GM19193 (cell line): ENCODE results near the gene BAHCC1.

Source experiments
- POLR2A ChIP-seq: IDR thresholded peaks from 4 replicates; pipeline ENCODE4 v1.6.1; 2011; ENCODE audit not compliant: insufficient read depth, insufficient read length; ENCODE audit errors: extremely low read depth

BAHCC1 gene

GRCh38 chr17:81481073-81481799 is 86.0 kb downstream of the BAHCC1 start:
- TF ChIP-seq POLR2A: no peak

DNA sequence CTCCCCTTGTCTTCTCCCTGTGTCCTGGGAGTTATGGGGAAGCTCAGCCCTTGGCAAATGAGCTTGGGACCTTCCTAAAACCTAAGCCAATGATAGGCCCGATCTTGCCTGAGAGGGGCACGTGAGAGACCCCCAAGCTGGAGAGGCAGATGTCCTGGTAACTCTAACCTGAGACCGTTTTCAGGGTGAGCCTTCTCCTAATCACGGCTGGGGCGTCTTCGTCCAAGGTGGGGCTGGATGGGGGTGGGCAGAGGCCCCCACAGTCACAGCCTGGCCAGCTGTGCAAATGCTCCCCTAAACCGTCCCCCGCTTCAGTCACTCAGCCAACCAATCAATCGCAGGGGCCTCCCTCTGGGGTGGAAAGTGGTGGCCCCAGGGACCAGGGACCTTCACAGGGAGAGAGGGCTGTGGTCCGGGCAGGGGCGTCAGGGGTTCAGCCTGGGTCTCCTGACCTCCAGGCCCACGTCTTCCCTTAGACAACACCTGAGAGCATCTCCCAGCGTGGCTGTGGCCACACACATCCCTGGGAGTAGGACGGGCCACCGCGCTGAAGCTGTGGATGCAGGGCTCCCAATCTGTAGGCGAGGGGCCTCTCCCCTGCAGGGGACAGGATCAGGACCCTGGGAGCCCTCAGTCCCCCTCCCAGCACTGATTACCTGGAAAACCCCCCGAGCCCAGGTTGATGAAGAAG is 86.7 kb downstream of the BAHCC1 start:
- no peak for TF ChIP-seq POLR2A

DNA sequence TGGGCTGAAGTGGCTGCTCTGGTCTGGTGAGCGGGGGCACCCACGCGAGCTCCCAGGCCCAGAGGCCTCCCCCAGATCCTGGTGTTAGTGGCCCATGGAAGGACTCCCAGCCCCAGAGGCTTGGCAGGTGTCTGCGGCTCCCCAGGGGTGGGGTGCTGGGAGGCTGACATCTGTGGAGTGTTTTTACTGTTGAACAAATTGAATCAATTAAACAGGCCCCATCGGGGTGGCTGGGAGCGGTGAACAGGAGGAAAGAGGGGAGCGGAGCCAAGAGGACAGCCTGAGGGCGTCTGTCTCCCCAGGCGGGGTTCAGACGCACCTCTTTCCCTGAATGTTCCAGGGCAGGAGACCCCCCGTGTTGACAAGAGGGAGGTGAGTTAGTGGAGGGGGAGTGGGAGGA is 87.4 kb downstream of the BAHCC1 start:
- TF ChIP-seq POLR2A: no peak

DNA sequence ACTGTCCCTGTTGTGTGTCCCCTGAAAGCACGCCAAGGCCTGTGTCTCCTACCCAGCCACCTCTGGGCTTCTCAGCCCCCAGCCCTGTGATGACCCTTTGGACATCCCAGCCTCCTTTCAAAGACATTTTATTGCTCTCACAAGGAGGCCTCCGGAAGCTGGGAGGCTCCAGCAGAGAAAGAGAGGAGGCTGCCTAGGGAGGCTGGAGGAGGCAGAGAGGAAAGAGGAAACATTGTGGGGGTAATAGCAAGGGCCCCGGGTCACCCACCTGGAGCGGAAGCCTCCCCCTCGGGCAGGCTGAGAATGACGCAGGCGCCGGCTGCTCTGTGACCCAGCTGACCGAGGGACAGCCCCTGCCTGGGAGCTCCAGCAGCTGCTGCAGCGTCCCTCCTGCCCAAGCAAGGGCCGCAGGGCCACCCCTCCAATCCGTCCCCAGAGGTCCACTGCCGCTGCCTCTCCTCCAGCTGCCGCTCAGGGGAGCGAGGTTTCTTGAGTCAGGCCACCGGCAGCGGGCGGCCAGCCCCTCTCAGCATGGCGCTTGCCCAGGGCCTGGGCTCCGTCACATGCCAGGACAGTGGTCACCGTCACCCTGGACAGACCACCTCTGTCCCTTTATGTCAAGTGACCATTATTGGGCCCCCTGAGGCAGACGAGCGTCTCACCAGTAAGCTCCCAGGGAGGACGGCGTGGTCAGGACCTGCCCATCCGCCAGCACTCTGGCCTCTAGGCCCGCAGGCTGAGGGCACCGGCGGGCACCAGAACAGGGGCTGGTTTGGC is 88.0 kb downstream of the BAHCC1 start:
- no peak for TF ChIP-seq POLR2A

- no peak for TF ChIP-seq POLR2A
Observed at GRCh38 chr17:81483862-81484194, 88.6 kb downstream of the BAHCC1 start.

DNA sequence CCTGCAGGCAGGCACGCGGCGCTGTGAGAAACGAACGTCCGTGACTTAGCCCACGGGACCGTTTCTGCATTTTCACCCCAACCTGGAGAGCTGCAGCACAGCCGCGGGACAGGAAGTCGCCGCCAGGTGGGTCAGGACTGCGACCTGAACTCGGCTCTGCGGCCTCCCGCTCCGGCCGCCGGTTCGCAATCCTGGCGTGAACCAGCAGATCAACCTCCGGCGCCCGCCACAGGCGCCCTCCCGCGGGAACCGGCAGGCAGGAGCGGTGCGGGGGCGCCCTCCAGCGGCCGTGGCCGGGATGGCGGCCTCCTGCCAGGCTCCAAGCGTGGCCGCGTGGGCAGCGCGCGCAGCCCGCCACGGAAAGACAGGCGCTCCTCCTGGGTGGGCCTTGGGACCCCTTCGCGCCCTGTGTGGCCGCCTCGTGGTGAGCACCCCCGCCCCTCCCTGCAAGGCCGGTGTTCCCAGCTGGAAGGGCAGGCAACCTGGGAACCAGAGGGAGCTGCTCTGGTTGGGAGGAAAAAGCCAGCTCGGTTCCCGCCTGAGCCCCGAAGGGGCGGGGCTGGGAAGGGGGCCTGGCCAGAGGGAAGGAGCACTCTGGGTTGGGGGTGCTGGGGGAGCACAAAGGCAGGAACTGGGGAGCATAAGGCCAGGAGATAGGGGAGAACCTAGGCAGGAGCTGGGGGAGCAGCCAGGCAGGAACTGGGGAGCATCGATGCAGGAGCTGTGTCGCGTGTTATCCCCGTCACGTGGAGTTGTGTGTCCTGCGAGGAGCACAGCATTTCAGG is 89.1 kb downstream of the BAHCC1 start:
- no peak for TF ChIP-seq POLR2A

DNA sequence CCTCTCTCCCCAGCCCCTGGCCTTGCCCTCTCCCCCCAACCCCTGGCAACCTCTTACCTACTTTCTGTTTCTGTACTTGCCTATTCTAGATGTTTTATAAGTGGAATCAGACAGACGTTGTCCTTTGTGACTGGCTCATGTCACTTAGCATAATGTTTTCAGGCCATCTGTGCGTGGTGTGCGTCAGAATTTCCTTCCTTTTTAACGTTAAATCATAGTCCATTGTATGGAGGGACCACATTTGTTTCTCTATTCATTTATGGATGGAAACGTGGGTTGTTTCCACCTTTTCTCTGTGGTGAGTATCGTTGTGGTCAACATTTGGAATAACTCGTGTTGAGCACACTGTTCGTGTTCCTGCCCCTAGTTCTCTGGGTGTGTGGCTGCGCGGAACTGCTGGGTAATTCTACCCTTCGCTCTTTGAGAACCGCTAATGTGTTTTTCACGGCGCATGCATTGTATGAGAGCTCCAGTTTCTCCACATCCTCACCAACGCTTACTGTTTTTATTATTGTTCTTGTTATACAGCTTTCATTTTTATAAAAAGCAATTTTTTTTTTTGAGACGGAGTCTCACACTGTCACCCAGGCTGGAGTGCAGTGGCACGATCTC is 91.0 kb downstream of the BAHCC1 start:
- TF ChIP-seq POLR2A: no peak

DNA sequence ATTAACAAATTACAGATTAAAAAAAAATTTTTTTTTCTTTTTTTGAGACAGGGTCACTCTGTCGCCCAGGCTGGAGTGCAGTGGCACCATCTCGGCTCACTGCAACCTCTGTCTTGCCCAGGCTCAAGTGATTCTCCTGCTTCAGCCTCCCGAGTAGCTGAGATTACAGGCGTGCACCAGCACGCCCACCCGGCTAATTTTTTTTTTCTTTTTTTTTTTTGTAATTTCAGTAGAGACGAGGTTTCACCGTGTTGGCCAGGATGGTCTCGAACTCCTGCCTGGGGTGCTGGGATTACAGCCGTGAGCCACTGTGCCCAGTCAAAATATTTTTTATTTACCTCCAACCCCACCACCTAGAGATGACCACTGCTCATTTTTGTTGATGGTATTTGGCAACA is 91.8 kb downstream of the BAHCC1 start:
- no peak for TF ChIP-seq POLR2A

DNA sequence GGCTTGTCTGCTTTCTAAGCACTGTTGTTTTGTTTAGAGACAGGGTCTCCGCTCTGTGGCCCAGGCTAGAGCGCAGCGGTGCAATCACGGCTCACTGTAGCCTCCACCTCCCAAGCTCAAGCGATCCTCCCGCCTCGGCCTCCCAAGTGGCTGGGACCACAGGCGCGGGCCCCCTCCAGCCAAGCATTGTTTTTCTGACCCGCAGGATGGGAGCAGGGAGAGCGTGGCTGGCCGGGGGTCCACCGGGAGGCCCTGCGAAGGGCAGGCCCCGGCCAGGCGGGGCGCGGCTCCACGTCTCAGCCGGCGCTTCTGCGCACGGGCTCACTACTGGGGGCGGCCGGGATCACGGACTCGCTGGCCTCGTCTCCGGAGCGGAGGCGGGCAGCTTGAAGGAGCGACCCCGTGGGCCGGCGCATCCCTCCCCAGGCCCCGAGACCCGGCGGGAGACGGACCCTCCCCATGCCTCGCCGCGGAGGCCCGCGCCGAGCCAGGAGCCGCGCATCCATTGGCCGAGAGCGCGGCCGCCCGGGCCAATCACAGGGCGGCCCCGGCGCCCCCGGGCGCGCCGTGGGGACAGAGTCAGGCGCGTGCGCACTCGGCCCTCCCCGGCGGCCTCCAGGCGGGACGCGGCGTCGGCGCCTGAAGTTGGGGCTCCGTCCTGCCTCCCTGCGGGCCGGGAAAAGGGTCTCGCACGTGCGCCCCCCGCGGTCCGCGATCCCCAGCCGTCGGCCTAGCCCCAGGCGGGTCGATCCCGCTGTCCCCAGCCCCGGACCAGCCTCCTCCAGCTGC is 92.4 kb downstream of the BAHCC1 start:
- peak; percentile 43 for TF ChIP-seq POLR2A

DNA sequence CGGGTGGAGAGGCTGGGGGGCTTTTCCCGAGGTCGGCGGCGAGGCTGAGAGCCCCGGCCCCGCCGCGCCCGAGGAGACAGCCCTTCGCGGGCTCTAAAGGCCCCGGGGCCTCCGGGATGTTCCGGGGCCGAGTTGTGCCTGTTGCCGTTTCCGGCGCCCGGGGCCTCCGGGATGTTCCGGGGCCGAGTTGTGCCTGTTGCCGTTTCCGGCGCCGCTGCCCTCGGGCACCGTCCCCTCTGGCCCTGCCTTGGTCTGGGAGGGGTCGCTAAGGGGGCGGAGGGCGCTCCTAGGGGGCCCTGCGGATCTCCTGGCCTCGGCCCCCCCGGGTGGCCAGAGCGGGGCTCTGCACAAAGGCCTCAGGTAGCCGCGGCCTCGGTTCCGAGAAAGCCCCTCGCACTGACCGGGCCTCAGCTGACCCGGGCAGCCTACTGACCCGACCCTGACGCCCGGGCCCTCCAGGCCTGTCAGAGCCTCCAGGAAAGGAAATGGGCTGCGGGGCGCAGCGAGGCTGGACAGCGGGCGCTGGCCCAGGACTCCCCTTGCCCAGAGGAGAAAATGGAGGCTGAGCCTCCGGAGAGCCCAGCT is 93.1 kb downstream of the BAHCC1 start:
- TF ChIP-seq POLR2A: no peak

DNA sequence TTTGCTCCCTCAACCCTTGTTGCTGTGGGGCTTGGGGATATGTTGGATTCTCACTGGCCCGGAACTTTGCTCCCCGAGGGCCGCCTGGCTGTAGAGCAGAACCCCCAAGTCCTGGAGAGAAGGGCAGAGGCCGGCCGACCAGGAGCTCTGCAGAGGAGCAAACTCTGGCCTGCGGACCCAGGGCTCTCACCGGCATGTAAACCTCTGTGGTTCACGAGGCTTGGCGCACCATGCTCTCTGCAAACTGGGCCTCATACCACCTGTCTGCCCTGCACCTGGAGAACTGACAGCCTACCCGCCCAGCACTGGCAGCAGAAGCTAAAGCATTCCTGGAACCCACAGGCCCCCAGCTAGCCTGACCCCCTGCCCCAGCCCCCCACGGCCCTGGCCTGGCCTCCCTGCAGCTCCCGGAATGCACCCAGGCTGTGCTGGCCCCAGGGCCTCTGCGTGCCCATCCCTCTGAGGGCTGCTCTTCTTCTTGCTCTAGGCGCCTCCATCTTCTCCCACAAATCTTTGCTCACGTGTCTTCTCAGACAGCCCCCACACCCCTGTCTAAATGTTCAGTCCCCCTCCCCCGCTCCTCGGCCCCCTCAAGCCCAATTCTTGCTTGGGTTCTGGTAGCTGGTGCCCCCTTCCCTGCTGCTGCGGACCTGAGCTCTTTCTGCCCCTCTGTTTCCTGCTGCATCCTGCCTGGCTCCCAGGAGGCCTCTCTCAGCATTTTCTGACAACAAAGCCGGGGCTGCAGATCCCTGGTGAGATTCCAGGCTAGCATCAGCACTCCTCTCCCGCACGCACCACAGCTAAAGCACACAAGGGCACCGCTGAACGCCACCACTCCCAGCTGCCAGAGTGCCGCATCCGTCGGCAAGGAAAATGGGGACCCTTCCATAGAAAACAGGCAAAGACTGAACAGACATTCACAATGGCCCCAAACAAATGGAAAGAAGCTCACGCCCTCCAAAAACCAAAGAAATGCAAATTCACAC is 94.0 kb downstream of the BAHCC1 start:
- TF ChIP-seq POLR2A: no peak

DNA sequence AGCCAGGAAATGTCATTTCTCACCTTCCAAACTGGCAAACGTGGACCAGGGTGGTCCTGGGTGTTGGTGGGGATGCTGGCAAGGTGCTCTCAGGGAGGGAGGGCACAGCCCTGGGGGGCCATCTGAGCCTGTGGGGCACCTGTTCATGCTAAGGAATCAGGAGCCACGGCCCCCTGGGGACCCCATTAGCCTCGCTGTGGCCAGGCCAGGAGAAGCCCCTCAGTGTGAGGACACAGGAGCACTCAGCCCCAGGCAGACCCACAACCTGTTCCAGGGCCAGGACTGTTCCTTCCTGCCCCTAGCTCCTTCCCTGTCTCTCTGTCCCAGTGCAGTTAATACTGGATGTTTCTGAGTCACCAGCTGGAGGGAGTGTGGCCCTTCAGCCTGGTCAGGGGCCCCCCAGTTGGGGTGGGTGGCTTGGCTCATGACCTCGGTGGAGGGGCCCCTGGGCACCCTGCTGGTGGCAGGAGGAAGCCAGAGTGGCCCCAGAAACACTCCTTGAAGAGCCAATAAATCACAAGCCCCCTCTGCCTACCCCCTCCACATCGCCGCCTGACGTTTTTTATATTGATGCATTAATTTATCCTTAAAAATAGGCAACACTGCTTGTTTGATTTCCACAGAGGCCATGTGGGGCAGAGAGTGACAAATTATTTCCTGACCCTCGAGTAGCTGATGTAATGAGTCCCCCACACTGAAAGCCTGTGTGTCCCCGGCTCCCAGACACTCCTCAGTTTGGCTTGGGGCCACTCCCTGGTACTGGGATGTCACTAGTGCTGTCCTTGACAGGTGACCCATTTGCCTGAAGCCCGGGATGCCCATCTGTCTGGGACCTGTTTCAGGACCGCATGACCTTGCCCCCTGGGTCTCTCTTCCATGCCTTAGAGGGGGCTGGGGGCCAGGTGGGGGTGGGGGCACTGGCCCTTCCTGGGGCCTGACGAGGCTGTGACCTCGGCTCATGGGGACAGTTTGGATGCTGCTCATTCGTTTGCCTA is 95.0 kb downstream of the BAHCC1 start:
- no peak for TF ChIP-seq POLR2A

GRCh38 chr17:81491181-81491581 is 95.9 kb downstream of the BAHCC1 start:
- no peak for TF ChIP-seq POLR2A
